ENCODE data around the gene HLA-DMA. TPM values are rescaled to one million over a fixed set of nuclear protein-coding genes. Genes with fewer than 3 reads are reported as not detected.

The HLA-DMA gene
- polyA plus RNA-seq, 3 donors, result 434 to 526 (median 515) TPM

DNA sequence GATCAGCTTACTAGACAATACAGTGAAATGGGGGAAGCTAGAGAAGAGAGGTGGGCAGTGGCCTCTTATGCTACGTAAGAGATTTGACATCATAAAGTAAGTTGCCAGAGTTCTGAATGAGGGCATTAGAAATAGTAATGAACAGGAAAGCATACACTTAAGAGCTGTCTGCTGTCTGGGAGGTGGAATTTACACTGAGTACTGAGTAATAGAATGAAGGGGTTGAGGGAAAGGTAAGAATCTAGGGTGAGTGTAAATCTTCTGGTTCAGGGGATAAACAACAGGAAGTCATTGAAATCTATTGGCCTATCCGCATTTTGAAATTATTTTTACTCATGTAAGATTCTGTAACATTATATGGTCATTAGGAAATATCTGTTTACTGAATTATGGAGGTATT lies 47.8 kb downstream of the HLA-DMA start:
- Histone ChIP-seq H3K27ac (ENCODE audit: low read depth in 1 of 2, low read length in 2 of 2) (no peak overlapping the region), H3K9ac (ENCODE audit: insufficient read depth, low read length, poor library complexity, severe bottlenecking) (no peak overlapping the region), H3K9me3 (replicated peaks in 1 of 2; ENCODE audit: control insufficient read depth in 1 of 2, insufficient read depth in 1 of 2, low read length in 2 of 2) (no peaks in the 10 kb centered on the region), H3K27me3 (ENCODE audit: control insufficient read depth in 2 of 2, insufficient read depth in 2 of 2, low read length in 2 of 2) (no peaks in the 10 kb centered on the region), H4K20me1 (ENCODE audit: insufficient read depth, low read length) (no peaks in the 10 kb centered on the region), H3K36me3 (replicated peaks in 1 of 2; ENCODE audit: control insufficient read depth in 1 of 2, insufficient read depth in 2 of 2, low read length in 2 of 2) (peaks cover 0 to 9% of the 10 kb centered on the region in 2 donors), H3K4me1 (ENCODE audit: control insufficient read depth in 1 of 2, insufficient read depth in 2 of 2, low read length in 2 of 2) (peaks cover 6 to 16% of the 10 kb centered on the region in 2 donors), H3K4me3 (replicated peaks in 1 of 3; ENCODE audit: low read depth in 2 of 3, low read length in 3 of 3) (no peak overlapping the region), H3K79me2 (ENCODE audit: insufficient read depth, low read length) (peaks cover 16% of the 10 kb centered on the region), H2AFZ (ENCODE audit: insufficient read depth, low read depth, low read length, poor library complexity, severe bottlenecking) (no peak overlapping the region), H3K4me2 (replicated peaks; ENCODE audit: extremely low read depth, low read length, poor library complexity, severe bottlenecking) (no peak overlapping the region)
- 67% methylated on average over 1 of the region's 2 CpGs for WGBS (ENCODE audit: insufficient coverage)
- peaks cover 0 to 3% (median 2%) of the 10 kb centered on the region in 3 donors for H3K27me3 Mint-ChIP-seq (ENCODE audit: low read depth in 3 of 3)
- no peaks in the 10 kb centered on the region for H3K9me3 Mint-ChIP-seq
- no peak for DNase-seq
- H3K4me3 Mint-ChIP-seq, result no peak overlapping the region
- peaks cover 9 to 12% of the 10 kb centered on the region in 2 donors for H3K36me3 Mint-ChIP-seq
- H3K27ac Mint-ChIP-seq, result no peak overlapping the region
- TF ChIP-seq, protein P1, sequence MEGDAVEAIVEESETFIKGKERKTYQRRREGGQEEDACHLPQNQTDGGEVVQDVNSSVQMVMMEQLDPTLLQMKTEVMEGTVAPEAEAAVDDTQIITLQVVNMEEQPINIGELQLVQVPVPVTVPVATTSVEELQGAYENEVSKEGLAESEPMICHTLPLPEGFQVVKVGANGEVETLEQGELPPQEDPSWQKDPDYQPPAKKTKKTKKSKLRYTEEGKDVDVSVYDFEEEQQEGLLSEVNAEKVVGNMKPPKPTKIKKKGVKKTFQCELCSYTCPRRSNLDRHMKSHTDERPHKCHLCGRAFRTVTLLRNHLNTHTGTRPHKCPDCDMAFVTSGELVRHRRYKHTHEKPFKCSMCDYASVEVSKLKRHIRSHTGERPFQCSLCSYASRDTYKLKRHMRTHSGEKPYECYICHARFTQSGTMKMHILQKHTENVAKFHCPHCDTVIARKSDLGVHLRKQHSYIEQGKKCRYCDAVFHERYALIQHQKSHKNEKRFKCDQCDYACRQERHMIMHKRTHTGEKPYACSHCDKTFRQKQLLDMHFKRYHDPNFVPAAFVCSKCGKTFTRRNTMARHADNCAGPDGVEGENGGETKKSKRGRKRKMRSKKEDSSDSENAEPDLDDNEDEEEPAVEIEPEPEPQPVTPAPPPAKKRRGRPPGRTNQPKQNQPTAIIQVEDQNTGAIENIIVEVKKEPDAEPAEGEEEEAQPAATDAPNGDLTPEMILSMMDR (IDR thresholded peaks at IDR 0.05), result no peak
- H3K4me1 Mint-ChIP-seq, result peaks cover 13% of the 10 kb centered on the region
- intact Hi-C loops (cut with micrococcal nuclease), result no loop called here

DNA sequence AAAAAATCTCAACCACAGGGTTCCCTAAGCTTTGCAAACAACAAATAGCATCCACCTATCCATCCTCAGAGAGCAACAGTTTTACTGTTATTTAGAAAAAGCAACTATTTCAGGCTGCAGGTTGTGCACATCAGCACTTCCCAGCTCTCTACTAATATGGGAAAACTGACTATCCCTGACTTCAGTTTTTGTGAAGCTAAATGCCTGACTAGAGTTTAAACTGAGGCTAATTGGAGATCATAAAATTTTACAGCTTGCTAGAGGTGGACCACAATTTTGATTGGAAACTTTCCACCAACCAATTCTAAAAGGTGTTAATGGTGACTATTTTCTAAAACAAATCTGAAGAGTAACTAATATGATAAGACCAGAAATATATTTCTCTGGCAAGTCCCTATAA lies 48.9 kb downstream of the HLA-DMA start:
- Mint-ChIP-seq H3K4me3 (no peak overlapping the region), H3K27me3 (ENCODE audit: low read depth in 3 of 3) (peaks cover 0 to 3% (median 2%) of the 10 kb centered on the region in 3 donors), H3K27ac (no peak overlapping the region), H3K36me3 (peaks cover 12% of the 10 kb centered on the region in 2 donors), H3K4me1 (peaks cover 13% of the 10 kb centered on the region), H3K9me3 (no peaks in the 10 kb centered on the region)
- H3K27me3 ChIP-seq (ENCODE audit: control insufficient read depth in 2 of 2, insufficient read depth in 2 of 2, low read length in 2 of 2), result no peaks in the 10 kb centered on the region
- intact Hi-C loops (cut with micrococcal nuclease), result no loop called here
- peaks cover 6 to 16% of the 10 kb centered on the region in 2 donors for H3K4me1 ChIP-seq (ENCODE audit: control insufficient read depth in 1 of 2, insufficient read depth in 2 of 2, low read length in 2 of 2)
- no peak overlapping the region for H3K9ac ChIP-seq (ENCODE audit: insufficient read depth, low read length, poor library complexity, severe bottlenecking)
- no peak for DNase-seq
- H3K4me3 ChIP-seq (replicated peaks in 1 of 3; ENCODE audit: low read depth in 2 of 3, low read length in 3 of 3), result no peak overlapping the region
- H3K27ac ChIP-seq (ENCODE audit: low read depth in 1 of 2, low read length in 2 of 2), result no peak overlapping the region
- no peak overlapping the region for H2AFZ ChIP-seq (ENCODE audit: insufficient read depth, low read depth, low read length, poor library complexity, severe bottlenecking)
- H4K20me1 ChIP-seq (ENCODE audit: insufficient read depth, low read length), result no peaks in the 10 kb centered on the region
- H3K79me2 ChIP-seq (ENCODE audit: insufficient read depth, low read length), result peaks cover 27% of the 10 kb centered on the region
- H3K4me2 ChIP-seq (replicated peaks; ENCODE audit: extremely low read depth, low read length, poor library complexity, severe bottlenecking), result no peak overlapping the region
- H3K9me3 ChIP-seq (replicated peaks in 1 of 2; ENCODE audit: control insufficient read depth in 1 of 2, insufficient read depth in 1 of 2, low read length in 2 of 2), result no peaks in the 10 kb centered on the region
- TF ChIP-seq, protein P1 (IDR thresholded peaks at IDR 0.05), result no peak
- peaks cover 0 to 9% of the 10 kb centered on the region in 2 donors for H3K36me3 ChIP-seq (replicated peaks in 1 of 2; ENCODE audit: control insufficient read depth in 1 of 2, insufficient read depth in 2 of 2, low read length in 2 of 2)

Other genes starting within 250 kb of the HLA-DMA start
- gene HLA-DQA2, start 211.7 kb downstream of the HLA-DMA start, polyA plus RNA-seq, result 10 to 100 TPM in 2 of 3 donors, under 1 TPM in 1; 0.24 to 53.5 (median 15.5) TPM
- 10 to 100 TPM in 1 of 3 donors, 1 to 10 TPM in 1, not detected in 1; 4.4 to 37.5 TPM for gene HLA-DQB2, start 189.6 kb downstream of the HLA-DMA start, polyA plus RNA-seq
- gene HLA-DOB, start 136.1 kb downstream of the HLA-DMA start, polyA plus RNA-seq, result 1 to 10 TPM in 1 of 3 donors, under 1 TPM in 2; 0.25 to 6.2 (median 0.64) TPM
- gene TAP2, start 114.4 kb downstream of the HLA-DMA start, polyA plus RNA-seq, result 10 to 100 TPM; 12.6 to 48.7 (median 25.9) TPM
- 100 to 1,000 TPM; 164 to 534 (median 487) TPM for gene PSMB8, start 109.0 kb downstream of the HLA-DMA start, polyA plus RNA-seq
- 100 to 1,000 TPM; 119 to 221 (median 204) TPM for gene TAP1, start 99.4 kb downstream of the HLA-DMA start, polyA plus RNA-seq
- gene PSMB9, start 98.9 kb downstream of the HLA-DMA start, polyA plus RNA-seq, result 100 to 1,000 TPM; 204 to 405 (median 350) TPM
- 100 to 1,000 TPM; 510 to 924 (median 726) TPM for gene HLA-DMB, start 12.1 kb downstream of the HLA-DMA start, polyA plus RNA-seq
- 100 to 1,000 TPM in 1 of 3 donors, 10 to 100 TPM in 1, 1 to 10 TPM in 1; 9.6 to 475 (median 21.7) TPM for gene BRD2, start 15.5 kb upstream of the HLA-DMA start, polyA plus RNA-seq
- 10 to 100 TPM in 1 of 3 donors, 1 to 10 TPM in 2; 2.8 to 15.4 (median 9.1) TPM for gene HLA-DOA, start 56.5 kb upstream of the HLA-DMA start, polyA plus RNA-seq
- 1,000 to 10,000 TPM in 1 of 3 donors, 100 to 1,000 TPM in 2; 578 to 1,024 (median 796) TPM for gene HLA-DPA1, start 120.6 kb upstream of the HLA-DMA start, polyA plus RNA-seq
- 100 to 1,000 TPM; 569 to 682 (median 676) TPM for gene HLA-DPB1, start 122.9 kb upstream of the HLA-DMA start, polyA plus RNA-seq
- under 1 TPM in 1 of 3 donors, not detected in 2; 0.57 TPM for gene COL11A2, start 239.4 kb upstream of the HLA-DMA start, polyA plus RNA-seq
- gene RXRB, start 247.6 kb upstream of the HLA-DMA start, polyA plus RNA-seq, result 10 to 100 TPM in 1 of 3 donors, 1 to 10 TPM in 2; 4.5 to 74.5 (median 5.1) TPM
- 10 to 100 TPM; 14.5 to 32.7 (median 17.7) TPM for gene SLC39A7, start 247.8 kb upstream of the HLA-DMA start, polyA plus RNA-seq

Data from CD14-positive monocyte (primary cell).